DND-41 (cell line): ENCODE measurements around the gene LILRB3.

Experiments used
- ATAC-seq: fragments of 200-7000 bp; cut with Tn5 transposase; 3 replicates; pipeline ENCODE4 v1.9.1; 2021; ENCODE audit warnings: low read depth; ENCODE audit not compliant: insufficient read depth
- DNase-seq: peaks from one replicate; pipeline ENCODE4 v3.0.0-alpha.2; 2020
- H2AFZ ChIP-seq: 2 replicates; pipeline ENCODE4 v1.6.0; 2012; ENCODE audit warnings: low read depth, low read length
- H3K27ac ChIP-seq: 2 replicates; pipeline ENCODE4 v1.5.1; 2012; ENCODE audit warnings: low read length, inconsistent platforms
- H3K27me3 ChIP-seq: fragments of 200-600 bp; sonication (generic); 2 replicates; pipeline ENCODE4 v1.6.0; 2012; ENCODE audit warnings: low read length, mild to moderate bottlenecking, inconsistent platforms; ENCODE audit not compliant: insufficient read depth, poor library complexity
- H3K36me3 ChIP-seq: 2 replicates; pipeline ENCODE4 v1.5.1; 2012; ENCODE audit warnings: low read length, inconsistent platforms; ENCODE audit not compliant: insufficient read depth
- H3K4me1 ChIP-seq: 2 replicates; pipeline ENCODE4 v1.5.1; 2012; ENCODE audit warnings: mild to moderate bottlenecking, low read length; ENCODE audit not compliant: insufficient read depth
- H3K4me2 ChIP-seq: 2 replicates; pipeline ENCODE4 v1.6.0; 2012; ENCODE audit warnings: mild to moderate bottlenecking, moderate library complexity, low read length, inconsistent platforms; ENCODE audit not compliant: insufficient read depth
- H3K4me3 ChIP-seq, 2 experiments: fragments of 200-600 bp in 1 of 2; shearing (Covaris generic) in 1 of 2; 2 replicates each; pipeline ENCODE4 v1.5.1; 2012 to 2016; ENCODE audit warnings: inconsistent platforms in 2 of 2, low read length in 2 of 2, mild to moderate bottlenecking in 2 of 2, low read depth in 1 of 2, moderate library complexity in 1 of 2
- H3K79me2 ChIP-seq: 2 replicates; pipeline ENCODE4 v1.6.0; 2012; ENCODE audit warnings: low read length, inconsistent platforms; ENCODE audit not compliant: insufficient read depth
- H3K9ac ChIP-seq: 2 replicates; pipeline ENCODE4 v1.6.0; 2012; ENCODE audit warnings: low read depth, mild to moderate bottlenecking, inconsistent platforms, low read length, moderate library complexity
- H3K9me3 ChIP-seq: 2 replicates; pipeline ENCODE4 v1.5.1; 2012; ENCODE audit warnings: low read length, moderate library complexity, mild to moderate bottlenecking, inconsistent platforms; ENCODE audit not compliant: insufficient read depth, severe bottlenecking
- H4K20me1 ChIP-seq: 2 replicates; pipeline ENCODE4 v1.6.0; 2012; ENCODE audit warnings: low read length; ENCODE audit not compliant: insufficient read depth
- CTCF ChIP-seq: IDR thresholded peaks from 2 replicates; pipeline ENCODE4 v1.5.1; 2012; ENCODE audit warnings: borderline replicate concordance, low read length, moderate library complexity, mild to moderate bottlenecking; ENCODE audit not compliant: poor library complexity, severe bottlenecking; ENCODE audit errors: extremely low read depth
- EZH2 ChIP-seq: IDR thresholded peaks from 3 replicates; pipeline ENCODE4 v1.6.1; 2012; ENCODE audit warnings: borderline replicate concordance, low read depth, mild to moderate bottlenecking, moderate library complexity, low read length, inconsistent platforms; ENCODE audit not compliant: severe bottlenecking

Gene LILRB3

GRCh38 chr19:54256250-54257115 lies 33.7 kb upstream of the LILRB3 start:
- 0 out of 2 replicates have a peak, but pooled peaks cover 2% of the 10 kb centered on the region for H4K20me1 ChIP-seq
- H3K9ac ChIP-seq: no peak overlapping the region
- H3K27me3 ChIP-seq: no peaks in the 10 kb centered on the region
- no peak overlapping the region for H3K4me3 ChIP-seq
- H3K36me3 ChIP-seq: no peaks in the 10 kb centered on the region
- no peak overlapping the region for H3K27ac ChIP-seq
- H3K79me2 ChIP-seq: no peaks in the 10 kb centered on the region
- H3K4me1 ChIP-seq: no peaks in the 10 kb centered on the region
- no peaks in the 10 kb centered on the region for H3K9me3 ChIP-seq
- no peak overlapping the region for H2AFZ ChIP-seq
- DNase-seq (no peak), ATAC-seq (no peak)
- TF ChIP-seq EZH2 (no peak), CTCF (no peak)
- H3K4me2 ChIP-seq: no peak overlapping the region

- ATAC-seq (no peak), DNase-seq (no peak)
- Histone ChIP-seq H3K79me2 (no peaks in the 10 kb centered on the region), H4K20me1 (0 out of 2 replicates have a peak, but pooled peaks cover 2% of the 10 kb centered on the region), H2AFZ (no peak overlapping the region), H3K9me3 (no peaks in the 10 kb centered on the region), H3K27me3 (no peaks in the 10 kb centered on the region), H3K9ac (no peak overlapping the region), H3K4me1 (no peaks in the 10 kb centered on the region), H3K4me2 (no peak overlapping the region), H3K4me3 (no peak overlapping the region), H3K27ac (no peak overlapping the region), H3K36me3 (no peaks in the 10 kb centered on the region)
- TF ChIP-seq CTCF: no peak
- TF ChIP-seq EZH2: no peak
Observed at GRCh38 chr19:54255105-54255775, 32.4 kb upstream of the LILRB3 start.

DNA sequence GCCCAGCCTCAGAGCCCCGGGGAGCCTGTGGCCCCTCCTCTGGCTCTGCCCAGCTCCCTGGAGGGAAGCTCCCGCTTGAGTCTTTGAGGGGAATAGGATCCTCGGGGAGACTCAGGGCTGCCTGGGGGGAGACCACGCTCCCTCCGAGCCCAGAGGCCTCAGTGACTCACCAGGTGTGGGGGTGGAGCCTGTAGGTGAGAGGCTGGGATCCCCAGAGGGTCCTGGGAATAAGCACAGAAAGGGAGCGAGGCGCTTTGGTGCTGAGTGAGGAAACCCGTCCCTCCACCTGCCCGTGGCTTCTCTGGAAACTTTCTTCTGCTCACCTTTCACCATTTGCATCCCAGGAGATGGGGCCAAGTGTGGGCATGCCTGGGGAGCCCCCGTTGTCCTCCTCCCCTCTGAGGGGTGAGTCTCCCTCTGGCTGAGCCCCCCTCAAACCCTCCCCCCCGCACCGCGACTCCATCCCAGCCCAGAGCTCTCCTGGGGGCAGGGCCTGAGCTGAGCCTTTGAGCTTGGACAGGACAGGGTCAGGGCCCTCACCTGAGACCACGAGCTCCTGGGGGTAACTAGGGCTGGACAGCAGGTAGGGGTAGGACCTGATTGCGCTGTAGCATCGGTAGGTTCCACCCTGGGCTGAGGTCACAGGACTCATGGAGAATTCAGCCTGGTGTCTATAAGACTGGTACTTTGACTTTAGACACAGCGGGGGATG lies 31.5 kb upstream of the LILRB3 start:
- DNase-seq: no peak
- H3K27me3 ChIP-seq: no peaks in the 10 kb centered on the region

More for the DNA sequence above, 31.5 kb upstream of the LILRB3 start:
- no peak for TF ChIP-seq CTCF
- no peak for TF ChIP-seq EZH2
- H3K4me3 ChIP-seq: no peak overlapping the region
- no peak for ATAC-seq
- no peak overlapping the region for H2AFZ ChIP-seq
- no peaks in the 10 kb centered on the region for H3K9me3 ChIP-seq
- H3K27ac ChIP-seq: no peak overlapping the region
- H3K9ac ChIP-seq: no peak overlapping the region
- H4K20me1 ChIP-seq: 0 out of 2 replicates have a peak, but pooled peaks cover 2% of the 10 kb centered on the region
- H3K36me3 ChIP-seq: no peaks in the 10 kb centered on the region
- H3K79me2 ChIP-seq: no peaks in the 10 kb centered on the region
- H3K4me1 ChIP-seq: no peaks in the 10 kb centered on the region
- H3K4me2 ChIP-seq: no peak overlapping the region
